Kidney epithelial cell (primary cell): Measurements from ENCODE around the gene SIRPD. TPM values are rescaled to one million over a fixed set of nuclear protein-coding genes. Genes with fewer than 3 reads are reported as not detected.

Source experiments
- DNase-seq: peaks from one replicate; pipeline ENCODE4 v3.0.0-alpha.2; 2010; ENCODE audit warnings: low read depth
- H3K27me3 ChIP-seq: 2 replicates; pipeline ENCODE4 v1.6.0; 2011; ENCODE audit warnings: low read length; ENCODE audit not compliant: control insufficient read depth, insufficient read depth
- H3K36me3 ChIP-seq: 2 replicates; pipeline ENCODE4 v1.5.1; 2011; ENCODE audit warnings: low read length; ENCODE audit not compliant: control insufficient read depth, insufficient read depth
- H3K4me3 ChIP-seq: 2 replicates; pipeline ENCODE4 v1.5.1; 2011; ENCODE audit warnings: low read depth, mild to moderate bottlenecking, control low read depth, low read length
- total RNA-seq: library from RNA; depleted of rRNA; stranded (reverse); fragments of >200 nt; gene quantifications from 2 replicates; pipeline ENCODE4 v1.2.3, GENCODE V29; 2015
- TF ChIP-seq, protein P1 (sequence below): IDR thresholded peaks from 2 replicates; pipeline ENCODE4 v1.5.1; 2011; ENCODE audit warnings: mild to moderate bottlenecking, moderate library complexity, low read length, control low read depth, inconsistent platforms; ENCODE audit not compliant: insufficient read depth, poor library complexity, severe bottlenecking

Gene SIRPD
- total RNA-seq, 1 donor from 2014 or later = not detected

GRCh38 chr20:1484438-1485116, 72.9 kb downstream of the SIRPD start:
- DNase-seq = no peak
- H3K27me3 ChIP-seq = no peaks in the 10 kb centered on the region

More at GRCh38 chr20:1484438-1485116, 72.9 kb downstream of the SIRPD start:
- no peak overlapping the region for H3K4me3 ChIP-seq
- TF ChIP-seq, protein P1, sequence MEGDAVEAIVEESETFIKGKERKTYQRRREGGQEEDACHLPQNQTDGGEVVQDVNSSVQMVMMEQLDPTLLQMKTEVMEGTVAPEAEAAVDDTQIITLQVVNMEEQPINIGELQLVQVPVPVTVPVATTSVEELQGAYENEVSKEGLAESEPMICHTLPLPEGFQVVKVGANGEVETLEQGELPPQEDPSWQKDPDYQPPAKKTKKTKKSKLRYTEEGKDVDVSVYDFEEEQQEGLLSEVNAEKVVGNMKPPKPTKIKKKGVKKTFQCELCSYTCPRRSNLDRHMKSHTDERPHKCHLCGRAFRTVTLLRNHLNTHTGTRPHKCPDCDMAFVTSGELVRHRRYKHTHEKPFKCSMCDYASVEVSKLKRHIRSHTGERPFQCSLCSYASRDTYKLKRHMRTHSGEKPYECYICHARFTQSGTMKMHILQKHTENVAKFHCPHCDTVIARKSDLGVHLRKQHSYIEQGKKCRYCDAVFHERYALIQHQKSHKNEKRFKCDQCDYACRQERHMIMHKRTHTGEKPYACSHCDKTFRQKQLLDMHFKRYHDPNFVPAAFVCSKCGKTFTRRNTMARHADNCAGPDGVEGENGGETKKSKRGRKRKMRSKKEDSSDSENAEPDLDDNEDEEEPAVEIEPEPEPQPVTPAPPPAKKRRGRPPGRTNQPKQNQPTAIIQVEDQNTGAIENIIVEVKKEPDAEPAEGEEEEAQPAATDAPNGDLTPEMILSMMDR = no peak
- H3K36me3 ChIP-seq = no peaks in the 10 kb centered on the region

Other genes with a start within 250 kb of the SIRPD start
- 6.1 and 7.7 TPM in 2 replicates for gene SDCBP2, start 228.6 kb downstream of the SIRPD start, total RNA-seq
- gene FKBP1A, start 164.7 kb downstream of the SIRPD start, total RNA-seq = 144 and 155 TPM in 2 replicates
- 58.3 and 58.9 TPM in 2 replicates for gene NSFL1C, start 90.9 kb downstream of the SIRPD start, total RNA-seq
- not detected in 2 replicates for gene SIRPB2, start 66.3 kb downstream of the SIRPD start, total RNA-seq
- 1.4 and 5.5 TPM in 2 replicates for gene SIRPB1, start 62.3 kb upstream of the SIRPD start, total RNA-seq
- gene SIRPG, start 100.1 kb upstream of the SIRPD start, total RNA-seq = not detected in 2 replicates